NCI-H146 (cell line): ENCODE results near the gene RSRP1.

Experiments
- DNase-seq: peaks from one replicate; lab custom pipeline; 2025; lab: John Stamatoyannopoulos, UW

Gene RSRP1

DNA sequence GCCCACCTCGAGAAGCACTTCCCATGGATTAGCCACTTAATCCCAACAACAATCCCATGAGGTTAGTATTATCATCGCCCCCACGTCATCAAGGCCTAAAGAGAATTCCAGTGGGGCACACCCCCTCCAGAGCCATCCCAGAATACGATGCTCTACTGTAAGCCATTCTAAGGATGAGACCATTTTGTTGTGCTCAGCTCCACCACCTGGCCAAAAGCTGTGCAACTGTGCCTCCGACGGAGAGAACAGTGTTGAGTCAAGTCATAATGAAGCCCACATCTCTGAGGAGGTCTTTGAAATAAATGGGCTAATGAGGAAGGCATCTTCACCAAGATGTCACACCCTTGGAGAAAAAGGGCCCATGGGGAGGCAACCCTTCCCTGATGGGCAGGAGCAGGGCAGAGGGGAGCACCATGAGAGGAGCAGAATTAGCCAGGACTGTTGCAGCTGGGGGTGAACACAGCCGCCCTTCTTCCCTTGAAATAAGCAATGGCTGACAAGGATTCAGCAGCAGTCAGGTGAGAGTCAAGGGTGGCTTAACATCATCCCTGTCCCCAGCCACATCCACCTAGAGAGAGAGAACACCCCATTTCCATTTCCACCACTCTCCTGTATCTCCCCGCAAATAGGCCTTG, 29.5 kb downstream of the RSRP1 start:
- DNase-seq = no peak

DNA sequence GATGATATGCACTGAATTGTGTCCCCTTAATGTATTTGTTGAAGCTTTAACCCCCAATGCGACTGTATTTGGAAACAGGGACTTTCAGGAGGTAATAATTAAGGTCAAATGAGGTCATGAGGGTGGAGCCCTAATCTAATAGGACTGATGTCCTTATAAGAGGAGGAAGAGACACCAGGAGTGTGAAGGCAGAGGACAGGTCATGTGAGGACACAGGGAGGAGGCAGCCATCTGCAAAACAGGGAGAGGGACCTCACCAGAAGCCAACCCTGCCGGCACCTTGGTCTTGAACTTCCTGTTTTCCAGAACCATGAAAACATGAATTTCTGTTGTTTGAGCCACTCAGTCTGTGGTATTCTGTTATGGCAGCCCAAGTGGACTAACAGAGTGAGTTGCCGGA, 30.2 kb downstream of the RSRP1 start:
- DNase-seq = no peak

DNA sequence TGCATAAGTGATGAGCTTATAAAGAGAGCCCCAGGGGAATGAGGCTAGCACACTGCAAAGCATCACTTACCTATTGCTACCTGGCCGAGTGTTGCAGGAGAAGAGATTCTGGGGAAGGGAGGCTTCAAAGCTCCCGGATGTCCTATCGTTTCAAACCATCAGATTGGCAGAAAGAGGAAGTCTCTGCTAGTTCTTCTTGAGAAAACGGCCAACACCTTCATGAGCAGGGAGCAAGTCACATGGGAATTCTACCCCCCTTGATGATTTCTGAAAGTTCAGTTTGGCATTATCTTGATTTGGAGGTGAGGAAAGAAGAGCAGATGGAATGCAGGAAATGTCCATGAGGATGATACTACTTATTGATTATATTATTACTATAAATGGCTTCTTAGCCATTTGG, 31.1 kb downstream of the RSRP1 start:
- DNase-seq = no peak

DNA sequence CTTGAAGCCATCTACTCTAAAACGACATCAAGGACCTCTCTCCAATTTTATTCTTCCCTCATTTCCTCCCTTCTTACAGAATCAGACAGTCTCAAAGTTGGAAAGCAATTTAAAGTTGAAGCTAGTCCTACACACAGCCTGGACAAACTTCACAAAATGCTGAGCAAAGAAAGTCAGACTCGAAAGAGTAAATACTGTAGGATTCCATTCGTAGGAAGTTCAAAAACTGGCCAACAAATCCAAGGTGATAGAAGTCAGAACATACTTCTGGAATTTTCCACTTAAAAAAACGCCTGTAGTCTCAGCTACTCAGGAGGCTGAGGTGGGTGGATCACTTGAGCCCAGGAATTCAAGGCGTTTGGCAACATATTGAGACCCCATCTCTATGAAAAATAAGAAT, 34.5 kb downstream of the RSRP1 start:
- no peak for DNase-seq

DNA sequence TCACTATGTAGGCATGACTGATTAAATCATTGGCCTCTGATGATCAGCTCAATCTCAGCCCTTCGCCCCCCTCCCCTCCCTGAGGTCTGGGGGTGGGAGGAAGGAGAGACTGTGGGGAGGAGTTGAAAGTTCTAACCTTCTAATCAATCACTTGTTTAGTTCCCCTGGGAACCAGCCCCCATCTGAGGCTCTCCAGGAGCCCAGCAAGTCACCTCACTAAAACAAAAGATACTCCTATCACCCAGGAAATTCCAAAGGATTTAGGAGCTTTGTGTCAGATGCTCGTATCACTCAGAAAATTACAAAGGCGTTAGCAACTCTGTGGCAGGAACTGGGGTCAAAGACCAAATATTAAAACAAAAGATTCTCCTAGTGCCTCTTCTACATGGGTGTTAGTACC, 36.5 kb downstream of the RSRP1 start:
- no peak for DNase-seq

DNA sequence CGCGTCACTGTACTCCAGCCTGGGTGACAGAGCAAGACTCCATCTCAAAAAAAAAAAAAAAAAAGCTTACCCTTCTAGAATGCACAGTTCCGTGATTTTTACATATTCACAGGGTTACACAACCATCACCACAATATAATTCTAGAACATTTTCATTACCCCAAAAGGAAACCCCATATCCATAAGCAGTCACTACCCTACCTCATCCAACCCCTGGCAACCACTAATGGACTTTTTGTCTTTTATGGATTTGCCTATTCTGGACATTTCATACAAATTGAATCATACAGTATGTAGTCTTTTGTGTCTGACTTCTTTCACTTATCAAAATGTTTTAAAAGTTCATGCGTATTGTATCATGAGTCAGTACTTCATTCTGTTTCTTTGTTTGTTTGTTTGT, 37.7 kb downstream of the RSRP1 start:
- DNase-seq = no peak

DNA sequence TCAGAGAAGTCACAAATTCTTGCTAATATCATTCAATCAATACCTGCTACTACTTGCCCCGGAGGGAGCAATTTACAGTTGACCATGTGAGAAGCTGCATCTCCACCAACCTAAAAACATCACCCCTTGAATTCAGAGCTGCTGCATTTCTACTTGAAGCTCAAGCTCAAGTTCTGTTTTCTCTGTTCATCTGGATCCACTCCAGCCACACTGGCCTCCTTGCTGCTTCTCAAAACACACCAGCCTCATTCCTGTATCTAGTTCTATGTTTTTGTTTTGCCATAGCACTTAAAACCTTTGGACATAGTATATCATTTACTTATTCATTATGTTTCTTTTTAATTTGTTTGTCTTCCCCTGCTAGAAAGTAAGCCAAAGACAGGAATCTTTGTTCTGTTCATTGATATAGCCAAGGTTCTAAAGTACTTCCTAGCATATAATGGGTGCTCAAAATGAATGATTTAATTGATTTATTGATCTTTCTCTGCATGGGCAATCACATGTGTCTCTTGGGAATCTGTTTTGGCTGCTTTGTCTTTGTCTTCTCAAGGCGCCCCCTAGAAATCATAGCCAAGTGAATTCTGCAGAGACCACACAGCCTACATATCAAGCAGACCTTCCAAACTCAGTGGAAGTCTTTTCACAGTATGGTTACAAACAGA, 38.6 kb downstream of the RSRP1 start:
- DNase-seq = no peak

DNA sequence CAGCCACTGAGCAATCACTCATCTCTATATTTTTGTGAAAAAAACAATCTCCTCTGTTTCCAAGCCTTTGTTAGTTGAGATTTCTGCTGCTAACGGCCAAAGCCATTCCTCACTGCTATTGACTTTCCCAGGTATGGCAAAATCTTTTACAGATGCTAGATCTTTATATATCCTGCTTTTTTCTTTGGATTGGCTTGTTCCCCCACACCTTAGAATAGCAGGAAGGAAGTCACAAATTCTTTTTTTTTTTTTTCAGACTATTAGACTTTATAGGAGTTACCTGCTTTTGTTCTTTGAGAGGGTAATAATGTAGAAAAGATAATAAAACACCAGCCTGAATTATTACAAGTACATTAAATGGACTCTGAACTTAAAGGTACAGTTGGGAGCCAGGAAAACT, 39.2 kb downstream of the RSRP1 start:
- no peak for DNase-seq

DNA sequence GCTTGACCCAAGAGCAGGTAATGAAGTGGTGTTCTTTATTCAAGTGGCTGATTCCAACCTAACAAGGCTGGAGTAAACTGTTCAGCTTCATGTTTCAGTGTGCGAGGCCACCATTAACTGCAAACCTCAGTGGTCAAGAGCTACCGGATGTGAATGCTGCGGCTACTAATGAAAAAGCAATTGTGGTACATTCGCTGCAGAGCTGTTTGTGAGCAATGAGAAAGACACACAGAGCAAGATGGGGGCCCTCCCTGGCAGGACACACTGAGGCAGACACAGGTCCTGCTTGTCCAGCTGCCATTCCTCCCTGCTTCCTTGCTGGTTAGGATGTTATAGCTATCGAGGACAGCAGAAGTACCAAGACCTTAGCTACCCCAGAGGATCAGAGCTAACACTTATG, 41.1 kb downstream of the RSRP1 start:
- DNase-seq = no peak

DNA sequence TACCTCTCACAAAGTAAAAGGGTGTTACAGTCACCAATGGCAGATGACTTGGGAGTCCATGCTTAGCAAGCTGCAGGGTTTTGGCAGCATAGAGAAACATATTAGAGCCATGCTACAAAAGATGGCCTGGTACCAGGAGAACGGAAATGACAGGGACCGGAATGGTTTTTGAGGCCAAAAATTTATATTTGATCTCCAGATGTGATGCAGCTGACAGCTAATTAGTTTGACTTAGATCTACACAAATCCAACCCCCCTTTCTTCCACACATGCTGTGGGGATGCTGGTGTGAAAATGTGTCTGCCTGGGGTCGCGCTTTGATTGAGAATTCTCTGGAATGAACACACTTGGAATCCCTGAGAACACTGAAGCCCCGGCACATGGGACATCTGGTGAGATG, 41.5 kb downstream of the RSRP1 start:
- DNase-seq = no peak

DNA sequence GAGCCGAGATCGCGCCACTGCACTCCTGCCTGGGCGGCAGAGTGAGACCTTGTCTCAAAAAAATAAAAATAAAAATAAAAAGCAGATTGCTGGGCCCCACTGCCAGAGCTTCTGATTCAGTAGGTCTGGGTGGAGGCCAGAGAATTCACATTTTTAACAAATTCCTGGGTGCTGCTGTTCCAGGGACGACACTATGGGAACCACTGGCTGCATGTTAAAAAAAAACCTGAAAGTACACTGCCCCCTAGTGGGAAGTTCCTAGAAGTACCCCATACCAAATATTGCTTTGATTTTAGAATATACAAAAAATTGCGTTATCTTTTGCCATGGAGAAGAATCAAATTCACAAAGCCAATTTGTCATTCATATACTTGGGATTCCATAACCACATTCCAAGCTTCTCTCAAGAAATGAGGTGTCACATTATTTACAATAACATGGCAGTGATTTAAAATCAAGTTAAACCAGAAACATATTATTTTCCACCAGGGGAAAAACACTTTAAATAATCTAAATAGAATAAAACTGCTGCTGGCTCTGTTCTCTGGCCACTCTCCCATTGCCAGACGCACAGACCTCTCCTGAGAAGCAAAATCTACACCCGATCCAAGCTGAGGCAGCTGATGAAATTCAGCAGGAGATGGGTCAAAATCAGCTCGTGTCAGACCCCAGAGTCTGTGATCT, 42.3 kb downstream of the RSRP1 start:
- peak; percentile 40 for DNase-seq

DNA sequence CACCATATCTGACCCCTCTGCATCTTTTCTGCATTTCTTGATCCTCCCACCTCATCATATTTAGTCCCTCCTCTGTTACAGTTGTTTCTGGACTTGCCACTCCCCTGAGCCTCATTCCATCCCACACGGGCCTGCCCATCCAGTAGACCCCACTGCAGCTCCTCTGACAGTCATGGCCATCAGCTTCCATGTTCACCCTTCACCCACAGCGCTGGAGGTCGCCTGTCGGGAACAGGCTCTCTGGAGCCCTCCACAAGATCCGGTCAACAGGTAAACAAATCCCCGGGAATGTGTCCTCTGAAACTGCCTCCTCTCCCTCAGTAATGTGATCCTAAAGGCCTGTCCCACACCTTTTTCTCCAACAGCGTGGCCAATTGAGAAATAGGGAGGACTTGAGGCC, 46.2 kb downstream of the RSRP1 start:
- no peak for DNase-seq

DNA sequence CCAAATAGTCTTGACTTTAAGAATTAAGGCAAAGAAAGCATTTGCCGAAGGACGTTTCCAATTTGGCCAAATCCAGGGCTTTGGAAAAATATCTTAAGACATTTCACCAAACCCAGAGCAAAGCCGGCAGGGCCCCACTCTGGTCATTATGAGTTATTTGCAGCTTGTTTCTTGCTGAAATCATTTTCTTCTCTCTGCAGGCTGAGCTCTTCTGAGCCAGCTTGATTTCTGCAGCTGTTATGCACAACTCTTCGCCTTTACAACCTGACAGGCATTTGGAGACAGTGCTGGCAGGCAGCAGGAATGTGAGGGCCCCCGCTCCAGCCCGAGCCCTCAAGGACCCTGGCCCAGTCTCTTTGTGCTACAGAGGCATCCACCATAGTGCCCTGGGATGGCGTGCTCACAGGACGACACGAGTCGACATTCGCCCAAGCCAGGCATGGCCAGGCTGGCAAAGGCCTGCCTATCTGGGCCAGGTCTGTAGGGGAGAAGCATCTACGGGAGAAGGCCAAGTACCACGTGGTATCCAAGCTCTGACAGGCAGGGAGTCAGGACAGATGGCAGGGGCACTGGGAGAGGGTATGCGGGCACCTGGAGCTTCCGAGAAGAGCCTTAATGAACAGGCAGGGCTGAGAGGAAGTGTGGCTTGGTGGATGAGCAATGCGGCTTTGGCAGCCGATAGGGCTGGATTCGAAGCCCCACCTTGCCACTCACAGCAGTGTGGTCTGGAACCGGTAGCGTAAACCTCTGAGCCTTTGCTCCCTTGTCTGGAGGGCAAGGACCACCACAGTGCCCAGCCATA, 47.2 kb downstream of the RSRP1 start:
- no peak for DNase-seq

DNA sequence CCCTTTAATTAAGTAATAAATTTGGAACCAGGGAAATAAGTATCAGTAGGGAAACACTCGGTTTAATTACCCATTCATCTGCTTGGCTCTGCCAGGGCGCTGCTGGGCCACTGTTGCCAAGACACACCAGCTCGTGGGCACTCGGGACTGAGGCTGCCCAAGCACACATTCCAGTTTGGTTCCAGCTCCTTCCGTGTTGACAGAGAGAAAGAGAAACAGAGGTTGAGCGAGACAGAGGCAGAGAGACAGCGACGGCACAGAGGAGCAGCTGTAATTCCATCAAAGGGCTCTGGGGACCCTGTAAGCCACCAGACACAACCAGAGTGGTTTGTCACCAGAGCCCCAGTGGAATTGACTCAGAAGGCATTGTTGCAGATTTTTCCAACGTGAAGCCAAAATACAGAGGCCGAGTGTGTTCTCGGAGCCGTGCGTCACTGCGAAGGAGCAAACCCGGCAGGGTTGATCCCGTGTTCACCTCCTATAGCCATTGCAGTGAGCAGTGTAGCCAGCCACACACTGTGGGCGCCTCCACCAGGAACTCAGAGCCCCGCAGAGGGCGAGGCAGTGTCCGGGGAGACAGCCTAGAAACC, 48.5 kb downstream of the RSRP1 start:
- DNase-seq = no peak

DNA sequence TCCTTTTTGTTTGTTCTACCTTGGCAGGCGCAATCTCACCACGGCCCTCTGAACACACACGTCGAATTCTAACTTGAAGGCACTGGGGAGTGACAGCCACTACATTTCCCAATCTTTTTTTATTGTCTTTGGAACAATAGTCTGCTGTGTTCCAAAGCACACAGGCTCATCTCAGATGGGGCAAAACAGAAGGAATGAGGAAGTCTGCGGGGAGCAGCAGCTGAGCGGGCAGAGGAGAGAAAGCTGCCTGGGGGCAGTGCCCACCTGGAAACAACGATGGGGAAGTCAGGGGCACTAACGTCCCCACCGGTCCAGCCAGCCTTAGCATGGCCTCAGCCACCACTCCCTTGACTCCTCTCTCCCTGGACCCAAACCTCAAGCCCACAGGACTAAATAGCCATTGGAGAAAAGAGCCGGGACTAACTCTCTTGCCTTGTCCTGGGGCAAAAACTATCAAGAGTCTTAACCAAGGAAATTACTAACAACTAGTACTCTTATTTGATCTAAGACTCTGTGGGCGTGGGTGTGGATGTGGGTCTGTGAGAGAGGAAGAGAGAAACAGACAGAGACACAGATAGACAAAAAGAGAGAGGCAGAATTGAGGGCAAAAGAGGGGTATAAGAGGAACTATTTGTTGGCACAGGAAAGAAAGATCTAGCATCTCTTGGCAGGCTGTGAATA, 49.1 kb downstream of the RSRP1 start:
- no peak for DNase-seq

DNA sequence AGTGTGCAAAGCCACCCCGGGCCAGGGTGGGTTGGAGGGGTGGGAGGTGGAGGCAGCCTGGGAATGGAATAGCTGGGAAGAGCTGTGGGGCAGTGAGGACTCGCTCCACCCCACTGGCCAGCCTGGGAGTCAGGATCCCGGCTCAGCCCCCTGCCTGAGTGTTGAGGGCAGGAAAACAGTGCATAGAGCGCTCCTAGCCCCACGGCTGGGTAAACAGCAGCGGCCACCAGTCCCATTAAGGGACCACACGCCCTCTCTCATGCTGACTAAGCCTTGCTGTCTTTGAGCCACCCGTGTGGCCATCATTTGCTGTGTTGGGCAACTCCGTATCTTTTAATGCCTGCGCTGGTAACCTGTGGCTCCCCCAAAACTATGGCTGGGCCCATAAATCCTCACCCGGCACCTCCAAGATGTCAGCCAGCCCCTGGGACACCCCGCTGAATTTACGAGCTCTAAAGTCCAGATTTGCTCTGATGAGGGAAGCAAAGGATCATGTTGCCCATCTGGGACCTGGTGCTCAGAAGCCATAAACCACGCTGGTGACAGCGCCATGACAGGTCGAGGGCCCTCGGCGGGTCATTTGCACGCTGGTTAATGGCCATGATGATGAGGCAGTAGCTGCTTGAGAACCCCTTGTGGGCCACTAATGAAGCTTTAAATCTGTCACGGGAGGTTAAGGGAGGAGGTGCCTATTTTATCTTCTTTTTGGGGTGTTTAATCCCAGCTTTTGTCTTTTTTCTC, 49.8 kb downstream of the RSRP1 start:
- no peak for DNase-seq

DNA sequence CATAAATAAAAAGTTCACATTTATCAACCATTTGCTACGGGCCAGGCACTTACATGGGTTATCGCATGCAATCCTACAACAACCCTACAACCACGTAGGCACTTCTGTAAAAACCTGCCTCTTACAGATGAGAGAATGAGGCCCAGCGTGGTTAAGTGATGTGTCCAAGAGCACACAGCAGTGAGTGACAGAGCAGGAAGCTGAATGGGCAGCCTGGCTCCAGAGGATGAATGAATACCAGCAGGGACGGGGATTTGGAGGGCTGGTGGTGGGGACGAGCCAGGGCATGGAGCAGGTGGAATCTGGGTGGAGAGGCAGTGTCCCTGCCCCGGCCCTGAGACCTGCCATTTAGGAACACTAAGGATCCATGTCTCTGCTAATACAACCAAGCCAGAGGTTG, 50.4 kb downstream of the RSRP1 start:
- no peak for DNase-seq

DNA sequence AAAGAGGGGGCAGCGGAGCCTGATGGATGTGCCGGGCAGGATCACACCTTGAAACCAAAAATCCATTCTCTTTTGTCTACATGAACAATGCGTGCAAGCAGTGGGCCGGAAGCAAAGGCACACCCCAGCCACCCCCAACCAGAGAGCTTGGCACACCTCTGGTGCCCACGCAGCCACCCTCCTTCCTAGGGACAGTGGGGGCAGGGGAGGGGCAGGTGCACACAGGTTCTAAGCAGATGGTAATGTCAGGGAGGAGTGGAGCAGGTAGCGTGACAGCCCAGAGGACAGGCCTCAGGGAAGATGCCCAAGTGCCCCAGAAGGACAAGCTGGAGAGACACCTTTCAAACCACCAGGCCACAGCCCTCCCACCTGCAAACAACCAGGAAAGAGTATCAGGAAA, 51.4 kb downstream of the RSRP1 start:
- no peak for DNase-seq

DNA sequence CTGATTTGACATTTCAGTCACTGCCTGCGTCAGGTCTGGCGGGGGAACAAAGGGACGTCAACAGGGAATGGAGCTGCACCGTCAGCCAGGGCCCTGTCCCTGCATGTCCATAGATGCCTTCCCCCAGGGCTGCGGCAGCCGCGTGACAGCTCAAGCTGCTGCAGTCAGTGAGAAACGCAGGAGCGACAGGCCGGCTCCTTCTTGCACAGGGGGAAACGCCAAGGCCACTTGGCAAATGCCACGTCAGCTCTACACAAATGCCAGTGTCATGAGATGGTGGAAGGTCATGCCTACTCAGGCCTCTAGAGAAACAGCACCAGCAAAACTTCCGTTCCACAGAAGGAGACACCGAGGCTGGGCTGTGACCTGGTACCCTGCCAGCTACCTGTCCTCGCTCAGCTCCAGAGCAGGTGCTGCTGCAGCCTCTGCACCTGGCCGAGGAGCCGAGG, 52.7 kb downstream of the RSRP1 start:
- no peak for DNase-seq

DNA sequence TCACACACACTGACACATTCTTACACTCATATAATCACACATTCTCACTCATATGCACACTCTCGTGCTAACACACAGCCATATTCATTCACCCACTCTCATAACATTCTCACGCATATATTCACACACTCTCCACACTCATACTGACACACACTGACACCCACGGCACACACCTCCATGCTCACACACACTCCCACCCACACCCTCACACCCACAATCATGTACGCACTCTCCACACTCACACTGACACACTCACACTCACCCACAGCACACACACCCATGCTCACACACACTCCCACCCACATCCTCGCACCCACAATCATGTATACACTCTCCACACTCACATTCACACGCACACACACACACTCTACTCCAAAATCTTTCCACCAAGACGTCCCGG, 53.2 kb downstream of the RSRP1 start:
- DNase-seq = no peak

DNA sequence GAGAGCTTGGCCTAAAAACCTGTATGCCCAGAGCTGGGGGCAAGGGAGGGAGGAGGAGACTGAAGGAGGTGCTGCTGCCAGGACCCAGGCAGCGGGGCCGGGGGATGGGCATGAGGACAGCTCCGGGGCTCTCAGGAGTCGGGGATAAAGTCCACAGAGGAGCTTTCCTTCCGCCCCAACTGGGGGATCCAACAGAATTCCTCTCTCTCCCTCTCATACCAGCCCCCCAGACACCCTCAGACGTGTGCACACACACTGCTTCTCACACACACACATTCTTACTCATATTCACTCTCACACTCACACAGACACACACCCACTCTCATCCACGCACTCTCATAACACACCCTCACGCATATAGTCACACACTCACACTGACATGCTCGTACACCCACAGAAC, 54.0 kb downstream of the RSRP1 start:
- no peak for DNase-seq
